ENCODE results near the gene CAPN5.

Gene CAPN5

DNA sequence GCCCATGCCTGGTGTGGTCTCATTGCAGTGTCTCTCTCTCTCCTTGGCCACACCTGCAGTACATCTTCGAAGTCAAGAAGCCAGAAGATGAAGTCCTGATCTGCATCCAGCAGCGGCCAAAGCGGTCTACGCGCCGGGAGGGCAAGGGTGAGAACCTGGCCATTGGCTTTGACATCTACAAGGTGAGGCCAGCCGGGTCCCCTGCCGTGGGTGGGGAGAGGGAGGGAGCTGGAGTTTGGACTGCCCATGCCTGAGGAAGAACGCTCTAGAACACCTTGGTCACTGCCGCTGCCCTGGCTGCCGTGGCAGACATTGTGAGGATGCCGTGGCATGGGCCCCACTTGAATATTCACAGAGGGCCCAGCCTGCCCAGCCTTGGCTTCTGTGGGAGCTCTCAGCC, 52.2 kb downstream of the CAPN5 start:
- no peak overlapping the region for H3K4me3 ChIP-seq (ENCODE audit: low read depth, low read length)
- TF ChIP-seq, protein P1, sequence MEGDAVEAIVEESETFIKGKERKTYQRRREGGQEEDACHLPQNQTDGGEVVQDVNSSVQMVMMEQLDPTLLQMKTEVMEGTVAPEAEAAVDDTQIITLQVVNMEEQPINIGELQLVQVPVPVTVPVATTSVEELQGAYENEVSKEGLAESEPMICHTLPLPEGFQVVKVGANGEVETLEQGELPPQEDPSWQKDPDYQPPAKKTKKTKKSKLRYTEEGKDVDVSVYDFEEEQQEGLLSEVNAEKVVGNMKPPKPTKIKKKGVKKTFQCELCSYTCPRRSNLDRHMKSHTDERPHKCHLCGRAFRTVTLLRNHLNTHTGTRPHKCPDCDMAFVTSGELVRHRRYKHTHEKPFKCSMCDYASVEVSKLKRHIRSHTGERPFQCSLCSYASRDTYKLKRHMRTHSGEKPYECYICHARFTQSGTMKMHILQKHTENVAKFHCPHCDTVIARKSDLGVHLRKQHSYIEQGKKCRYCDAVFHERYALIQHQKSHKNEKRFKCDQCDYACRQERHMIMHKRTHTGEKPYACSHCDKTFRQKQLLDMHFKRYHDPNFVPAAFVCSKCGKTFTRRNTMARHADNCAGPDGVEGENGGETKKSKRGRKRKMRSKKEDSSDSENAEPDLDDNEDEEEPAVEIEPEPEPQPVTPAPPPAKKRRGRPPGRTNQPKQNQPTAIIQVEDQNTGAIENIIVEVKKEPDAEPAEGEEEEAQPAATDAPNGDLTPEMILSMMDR (IDR thresholded peaks at IDR 0.05; ENCODE audit: low read depth, low read length) = no peak
- no peak for DNase-seq (ENCODE audit: low read depth, low spot score)
- in situ Hi-C loops (cut with HindIII; ENCODE audit: low sequenced_read_pairs) = no loop called here

DNA sequence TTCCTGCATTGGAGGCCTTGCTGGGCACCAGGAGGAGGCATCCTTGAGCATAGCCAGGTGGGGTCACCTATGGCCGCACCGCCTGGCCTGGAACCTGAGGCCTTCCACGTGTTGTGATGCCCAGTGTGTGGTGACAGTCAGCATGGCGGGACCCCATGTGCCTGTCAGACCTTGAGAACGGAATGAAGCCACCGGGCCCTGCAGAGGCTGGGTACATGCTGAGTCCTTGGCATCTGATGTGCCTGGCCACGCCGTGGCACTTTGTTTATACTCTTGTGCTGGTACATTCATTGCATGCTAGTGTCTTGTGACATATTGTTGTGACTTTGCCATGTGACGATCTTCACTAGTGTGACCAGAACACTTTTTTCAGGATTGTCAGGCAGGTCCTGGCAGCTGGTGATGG, 52.8 kb downstream of the CAPN5 start:
- in situ Hi-C loops (cut with HindIII; ENCODE audit: low sequenced_read_pairs) = no loop called here
- no peak overlapping the region for H3K4me3 ChIP-seq (ENCODE audit: low read depth, low read length)
- TF ChIP-seq, protein P1 (IDR thresholded peaks at IDR 0.05; ENCODE audit: low read depth, low read length) = no peak
- DNase-seq (ENCODE audit: low read depth, low spot score) = no peak

DNA sequence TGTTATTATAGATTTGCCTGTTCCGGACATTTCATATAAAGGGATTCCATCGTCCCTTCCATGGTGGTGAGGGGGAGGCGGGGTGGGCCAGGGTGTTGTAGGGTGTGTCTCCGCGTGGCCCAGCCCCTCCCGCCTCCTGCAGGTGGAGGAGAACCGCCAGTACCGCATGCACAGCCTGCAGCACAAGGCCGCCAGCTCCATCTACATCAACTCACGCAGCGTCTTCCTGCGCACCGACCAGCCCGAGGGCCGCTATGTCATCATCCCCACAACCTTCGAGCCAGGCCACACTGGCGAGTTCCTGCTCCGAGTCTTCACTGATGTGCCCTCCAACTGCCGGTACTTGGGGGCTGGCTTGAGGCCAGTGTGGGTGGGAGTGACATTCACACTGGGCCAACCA, 53.8 kb downstream of the CAPN5 start:
- TF ChIP-seq, protein P1 (IDR thresholded peaks at IDR 0.05; ENCODE audit: low read depth, low read length) = no peak
- DNase-seq (ENCODE audit: low read depth, low spot score) = no peak
- no peak overlapping the region for H3K4me3 ChIP-seq (ENCODE audit: low read depth, low read length)
- in situ Hi-C loops (cut with HindIII; ENCODE audit: low sequenced_read_pairs) = no loop called here

DNA sequence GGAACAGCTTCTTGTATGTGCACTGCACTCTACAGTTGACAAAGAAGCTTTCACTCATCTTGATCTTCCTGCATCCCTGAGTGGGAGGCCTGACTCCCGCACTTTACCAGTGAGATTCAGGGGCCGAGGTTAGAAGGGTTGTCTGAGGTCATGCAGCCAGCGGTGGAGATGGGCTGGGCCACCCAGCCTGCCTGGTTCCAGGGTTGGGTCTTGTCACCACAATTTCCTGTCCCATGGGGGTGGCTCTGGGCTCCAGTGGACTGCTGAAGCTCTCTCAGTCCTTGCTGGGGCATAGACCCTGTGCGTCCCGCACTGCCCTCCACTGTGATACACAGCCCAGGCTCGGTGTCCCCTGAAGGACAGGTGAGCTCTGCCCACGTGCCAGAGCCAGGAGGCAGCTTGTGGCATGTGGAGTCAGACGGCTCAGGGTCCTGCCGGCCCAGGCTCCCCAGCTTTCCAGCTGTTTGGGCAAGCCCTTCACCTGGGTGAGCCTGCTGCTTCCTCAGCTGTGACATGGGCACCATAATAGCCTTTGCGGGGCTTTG, 54.4 kb downstream of the CAPN5 start:
- no peak overlapping the region for H3K4me3 ChIP-seq (ENCODE audit: low read depth, low read length)
- no peak for DNase-seq (ENCODE audit: low read depth, low spot score)
- TF ChIP-seq, protein P1 (IDR thresholded peaks at IDR 0.05; ENCODE audit: low read depth, low read length) = no peak
- in situ Hi-C loops (cut with HindIII; ENCODE audit: low sequenced_read_pairs) = no loop called here

DNA sequence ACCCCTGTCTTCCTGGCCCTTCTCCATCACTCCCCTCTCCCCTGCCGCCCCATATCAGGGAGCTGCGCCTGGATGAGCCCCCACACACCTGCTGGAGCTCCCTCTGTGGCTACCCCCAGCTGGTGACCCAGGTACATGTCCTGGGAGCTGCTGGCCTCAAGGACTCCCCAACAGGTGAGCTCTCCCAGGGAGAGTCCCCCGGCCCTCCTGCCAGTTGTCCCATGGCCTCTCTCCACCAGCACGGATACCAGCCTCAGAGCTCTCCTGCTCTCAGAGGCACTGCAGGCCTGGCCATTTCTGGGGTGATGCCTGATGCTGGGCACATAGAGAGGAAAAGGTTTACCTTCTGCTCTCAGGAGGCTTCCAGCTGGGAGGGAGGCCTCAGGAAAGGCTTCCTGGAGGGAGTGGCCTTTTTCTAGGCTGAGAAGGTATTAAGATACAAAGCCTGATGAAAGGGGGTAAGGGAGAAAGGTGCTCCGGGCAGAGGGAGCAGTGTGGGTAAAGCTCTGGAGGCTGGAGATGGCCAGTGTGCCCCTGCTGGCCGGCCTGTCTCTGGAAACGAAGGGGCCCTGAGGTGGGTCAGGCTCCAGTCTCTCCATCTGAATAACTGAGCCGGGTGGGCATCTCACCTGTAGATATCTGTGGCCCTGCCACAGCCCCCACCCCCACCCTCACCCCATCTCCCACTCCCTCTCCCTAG, 55.3 kb downstream of the CAPN5 start:
- in situ Hi-C loops (cut with HindIII; ENCODE audit: low sequenced_read_pairs) = no loop called here
- DNase-seq (ENCODE audit: low read depth, low spot score) = no peak
- TF ChIP-seq, protein P1 (IDR thresholded peaks at IDR 0.05; ENCODE audit: low read depth, low read length) = no peak
- H3K4me3 ChIP-seq (ENCODE audit: low read depth, low read length) = no peak overlapping the region

DNA sequence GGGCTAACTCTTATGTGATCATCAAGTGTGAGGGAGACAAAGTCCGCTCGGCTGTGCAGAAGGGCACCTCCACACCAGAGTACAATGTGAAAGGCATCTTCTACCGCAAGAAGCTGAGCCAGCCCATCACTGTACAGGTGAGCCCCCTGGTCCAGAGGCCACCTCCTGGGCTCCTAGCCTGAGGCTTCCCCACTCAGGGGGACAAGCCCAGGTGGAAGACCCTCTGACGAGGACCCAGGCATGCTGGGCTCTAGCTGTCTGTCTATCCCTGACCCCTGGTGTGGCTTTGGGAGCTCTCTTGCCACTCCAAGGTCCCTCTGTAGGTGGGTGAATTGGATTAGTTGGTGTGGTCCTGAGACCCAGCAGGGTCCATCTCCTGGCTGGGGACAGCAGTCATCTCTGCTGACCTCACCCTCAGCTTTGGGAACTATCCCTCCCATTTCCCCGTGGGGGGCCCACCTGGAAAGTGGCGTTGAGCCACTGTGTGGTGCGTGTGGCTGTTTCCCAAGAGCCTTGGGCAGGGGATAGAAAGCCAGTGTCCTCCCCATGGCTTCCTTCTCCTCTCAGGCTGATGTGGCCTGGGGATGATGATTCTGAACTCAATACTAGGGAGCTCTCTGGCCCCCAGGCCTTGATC, 55.9 kb downstream of the CAPN5 start:
- in situ Hi-C loops (cut with HindIII; ENCODE audit: low sequenced_read_pairs) = no loop called here
- no peak for DNase-seq (ENCODE audit: low read depth, low spot score)
- TF ChIP-seq, protein P1 (IDR thresholded peaks at IDR 0.05; ENCODE audit: low read depth, low read length) = no peak
- H3K4me3 ChIP-seq (ENCODE audit: low read depth, low read length) = no peak overlapping the region

Measured in astrocyte of the spinal cord (primary cell).